CD1c-positive myeloid dendritic cell (primary cell): ENCODE results near the gene SH2D1B.

Experiments
- DNase-seq: peaks from one replicate; pipeline ENCODE4 v3.0.0-alpha.2; 2016; ENCODE audit errors: extremely low spot score

The SH2D1B gene

GRCh38 chr1:162398999-162399580 lies 12.8 kb downstream of the SH2D1B start:
- no peak for DNase-seq

- no peak for DNase-seq
Measured at GRCh38 chr1:162397943-162398560, 13.9 kb downstream of the SH2D1B start.

- no peak for DNase-seq
Measured at GRCh38 chr1:162397039-162397448, 14.9 kb downstream of the SH2D1B start.

- no peak for DNase-seq
Measured at GRCh38 chr1:162396201-162396906, 15.6 kb downstream of the SH2D1B start.

GRCh38 chr1:162391790-162392563 lies 20.0 kb downstream of the SH2D1B start:
- peak; percentile 32 for DNase-seq

- DNase-seq, result no peak
Measured at GRCh38 chr1:162390396-162391185, 21.3 kb downstream of the SH2D1B start.

- DNase-seq, result no peak
Measured at GRCh38 chr1:162389971-162390370, 22.0 kb downstream of the SH2D1B start.

GRCh38 chr1:162389021-162389818 lies 22.7 kb downstream of the SH2D1B start:
- DNase-seq, result no peak

- DNase-seq, result no peak
Measured at GRCh38 chr1:162388615-162389014, 23.3 kb downstream of the SH2D1B start.

- DNase-seq, result no peak
Measured at GRCh38 chr1:162388083-162388594, 23.8 kb downstream of the SH2D1B start.

- DNase-seq, result no peak
Measured at GRCh38 chr1:162387226-162388082, 24.5 kb downstream of the SH2D1B start.

- no peak for DNase-seq
Measured at GRCh38 chr1:162386292-162387225, 25.4 kb downstream of the SH2D1B start.

GRCh38 chr1:162385702-162386101 lies 26.2 kb downstream of the SH2D1B start:
- DNase-seq, result no peak

GRCh38 chr1:162385280-162385623 lies 26.7 kb downstream of the SH2D1B start:
- DNase-seq, result no peak

GRCh38 chr1:162384601-162385279 lies 27.2 kb downstream of the SH2D1B start:
- DNase-seq, result no peak

- no peak for DNase-seq
Measured at GRCh38 chr1:162384116-162384515, 27.8 kb downstream of the SH2D1B start.

- no peak for DNase-seq
Measured at GRCh38 chr1:162383516-162383915, 28.4 kb downstream of the SH2D1B start.

GRCh38 chr1:162383091-162383490 lies 28.8 kb downstream of the SH2D1B start:
- DNase-seq, result no peak
